Mesenchymal stem cell (in vitro differentiated cells and primary cell): Measurements from ENCODE around the gene PLXND1.
A peak's percentile ranks its signal among the peaks of the same experiment; 100 is the strongest.
"Not testable (repeated sequence)": the region's sequence is repeated elsewhere in the genome, so short reads cannot be mapped to it uniquely, and the experiment has no call there.

Source experiments
- DNase-seq: peaks from one replicate; pipeline ENCODE4 v3.0.0-alpha.2; 2013
- H2AFZ ChIP-seq: one replicate; pipeline ENCODE4 v1.6.1; 2013; ENCODE audit warnings: low read depth, mild to moderate bottlenecking, control low read depth, inconsistent platforms, low read length, moderate library complexity
- H2AK5ac ChIP-seq: 2 replicates; pipeline ENCODE4 v1.6.1; 2013; ENCODE audit warnings: low read length, moderate library complexity, mild to moderate bottlenecking, inconsistent platforms; ENCODE audit not compliant: severe bottlenecking
- H2BK120ac ChIP-seq: one replicate; pipeline ENCODE4 v1.6.1; 2013; ENCODE audit warnings: low read depth, mild to moderate bottlenecking, inconsistent platforms, low read length, moderate library complexity
- H2BK12ac ChIP-seq, 2 experiments: one replicate each; pipeline ENCODE4 v1.6.1; 2013; ENCODE audit warnings: inconsistent platforms in 2 of 2, low read length in 2 of 2, mild to moderate bottlenecking in 2 of 2, moderate library complexity in 2 of 2, control low read depth in 1 of 2
- H2BK15ac ChIP-seq: one replicate; pipeline ENCODE4 v1.6.1; 2013; ENCODE audit warnings: mild to moderate bottlenecking, low read depth, inconsistent platforms; ENCODE audit not compliant: poor library complexity, severe bottlenecking
- H2BK5ac ChIP-seq: 2 replicates; pipeline ENCODE4 v1.6.1; 2013; ENCODE audit warnings: low read depth, mild to moderate bottlenecking, low read length, control low read depth, inconsistent platforms; ENCODE audit not compliant: poor library complexity, severe bottlenecking
- H3K14ac ChIP-seq, 2 experiments: one replicate each; pipeline ENCODE4 v1.6.1; 2013; ENCODE audit warnings: inconsistent platforms in 2 of 2, low read length in 2 of 2, control low read depth in 1 of 2, mild to moderate bottlenecking in 1 of 2, moderate library complexity in 1 of 2
- H3K18ac ChIP-seq, 2 experiments: one replicate each; pipeline ENCODE4 v1.6.1; 2013; ENCODE audit warnings: inconsistent platforms in 2 of 2, low read length in 2 of 2, control low read depth in 1 of 2, low read depth in 1 of 2, mild to moderate bottlenecking in 1 of 2
- H3K23ac ChIP-seq, 2 experiments: one replicate each; pipeline ENCODE4 v1.6.1; 2013; ENCODE audit warnings: inconsistent platforms in 2 of 2, low read length in 2 of 2, mild to moderate bottlenecking in 2 of 2, moderate library complexity in 2 of 2, control low read depth in 1 of 2
- H3K27ac ChIP-seq: 2 replicates; pipeline ENCODE4 v1.5.1; 2013; ENCODE audit warnings: mild to moderate bottlenecking, moderate library complexity, low read length, control low read depth, inconsistent platforms; ENCODE audit not compliant: poor library complexity, severe bottlenecking
- H3K27me3 ChIP-seq, 2 experiments: 2 replicates each; pipeline versions ENCODE4 v1.6.1 to v1.7.0; 2013; ENCODE audit warnings: low read length in 2 of 2, mild to moderate bottlenecking in 2 of 2, moderate library complexity in 2 of 2, control low read depth in 1 of 2, inconsistent platforms in 1 of 2; ENCODE audit not compliant: control insufficient read depth in 1 of 2, insufficient read depth in 1 of 2
- H3K36me3 ChIP-seq, 2 experiments: 2 replicates each; pipeline versions ENCODE4 v1.6.1 to v1.7.0; 2013; ENCODE audit warnings: low read length in 2 of 2, control low read depth in 1 of 2, inconsistent platforms in 1 of 2, low read depth in 1 of 2, mild to moderate bottlenecking in 1 of 2; ENCODE audit not compliant: insufficient read depth in 2 of 2, control insufficient read depth in 1 of 2
- H3K4ac ChIP-seq, 2 experiments: one replicate each; pipeline ENCODE4 v1.6.1; 2013; ENCODE audit warnings: inconsistent platforms in 2 of 2, low read length in 2 of 2, mild to moderate bottlenecking in 2 of 2, moderate library complexity in 2 of 2, control low read depth in 1 of 2, low read depth in 1 of 2
- H3K4me1 ChIP-seq: 2 replicates; pipeline ENCODE4 v1.6.1; 2013; ENCODE audit warnings: low read depth, low read length, control low read depth; ENCODE audit not compliant: control insufficient read depth, insufficient read depth
- H3K4me2 ChIP-seq: 2 replicates; pipeline ENCODE4 v1.6.1; 2013; ENCODE audit warnings: low read length, mild to moderate bottlenecking, inconsistent platforms; ENCODE audit not compliant: poor library complexity, severe bottlenecking
- H3K4me3 ChIP-seq, 2 experiments: 2 replicates each; pipeline versions ENCODE4 v1.5.1 to v1.7.0; 2013; ENCODE audit warnings: low read length in 2 of 2, mild to moderate bottlenecking in 2 of 2, control low read depth in 1 of 2, low read depth in 1 of 2; ENCODE audit not compliant: insufficient read depth in 1 of 2
- H3K79me1 ChIP-seq: replicated peaks from 2 replicates; pipeline ENCODE4 v1.6.1; 2013; ENCODE audit warnings: mild to moderate bottlenecking, control low read depth, low read length, inconsistent platforms; ENCODE audit not compliant: poor library complexity, severe bottlenecking
- H3K9ac ChIP-seq: 2 replicates; pipeline ENCODE4 v1.7.0; 2013; ENCODE audit warnings: mild to moderate bottlenecking, low read length, moderate library complexity
- H3K9me3 ChIP-seq: 2 replicates; pipeline ENCODE4 v1.7.0; 2013; ENCODE audit warnings: mild to moderate bottlenecking, low read length; ENCODE audit not compliant: control insufficient read depth
- H4K8ac ChIP-seq: one replicate; pipeline ENCODE4 v1.6.1; 2013; ENCODE audit warnings: inconsistent platforms, mild to moderate bottlenecking, low read length, moderate library complexity
- H4K91ac ChIP-seq: one replicate; pipeline ENCODE4 v1.6.1; 2013; ENCODE audit warnings: mild to moderate bottlenecking, low read length, inconsistent platforms
- WGBS: methylation state at CpG from one replicate; pipeline ENCODE4 v1.1.7; 2013; ENCODE audit warnings: mixed read lengths; 5-methylcytosine and 5-hydroxymethylcytosine counted together

The PLXND1 gene

DNA sequence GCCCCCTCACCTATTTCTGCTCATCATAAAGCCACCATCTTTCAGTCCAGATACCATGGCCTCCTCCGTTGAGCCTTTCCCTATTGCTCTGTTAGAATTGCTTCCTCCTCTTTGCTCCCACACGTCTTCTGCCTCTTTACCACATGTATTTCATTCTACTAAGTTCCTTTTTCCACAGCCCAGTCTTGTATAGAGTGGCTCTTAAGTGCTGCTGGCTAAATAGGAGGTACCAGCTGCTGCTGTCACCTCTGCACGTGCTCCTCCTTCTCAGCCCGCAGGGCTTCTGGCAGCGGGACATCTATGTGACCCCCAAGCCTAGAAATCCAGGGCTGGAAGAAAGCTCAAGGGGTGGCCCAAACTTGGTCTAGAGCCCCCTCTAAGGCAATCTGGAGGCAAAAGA is 38.8 kb upstream of the PLXND1 start:
- no peak overlapping the region for H3K9ac ChIP-seq
- no peak overlapping the region for H3K23ac ChIP-seq
- H2BK5ac ChIP-seq: no peak overlapping the region
- peaks cover 5% of the 10 kb centered on the region for H3K4me1 ChIP-seq
- peaks cover 3% of the 10 kb centered on the region for H3K79me1 ChIP-seq
- WGBS: 95% methylated on average over 5 of the region's 5 CpGs
- DNase-seq: no peak
- no peak overlapping the region for H2AK5ac ChIP-seq
- H3K4ac ChIP-seq: no peak overlapping the region
- no peak overlapping the region for H3K4me2 ChIP-seq
- no peak overlapping the region for H2AFZ ChIP-seq
- no peak overlapping the region for H4K91ac ChIP-seq
- H3K14ac ChIP-seq: no peak overlapping the region
- H3K18ac ChIP-seq: no peak overlapping the region
- no peaks in the 10 kb centered on the region for H3K9me3 ChIP-seq
- H3K36me3 ChIP-seq: no peaks in the 10 kb centered on the region
- no peaks in the 10 kb centered on the region for H3K27me3 ChIP-seq
- no peak overlapping the region for H3K27ac ChIP-seq
- no peak overlapping the region for H2BK12ac ChIP-seq
- no peak overlapping the region for H2BK15ac ChIP-seq
- no peak overlapping the region for H4K8ac ChIP-seq
- no peak overlapping the region for H2BK120ac ChIP-seq
- H3K4me3 ChIP-seq: no peak overlapping the region

DNA sequence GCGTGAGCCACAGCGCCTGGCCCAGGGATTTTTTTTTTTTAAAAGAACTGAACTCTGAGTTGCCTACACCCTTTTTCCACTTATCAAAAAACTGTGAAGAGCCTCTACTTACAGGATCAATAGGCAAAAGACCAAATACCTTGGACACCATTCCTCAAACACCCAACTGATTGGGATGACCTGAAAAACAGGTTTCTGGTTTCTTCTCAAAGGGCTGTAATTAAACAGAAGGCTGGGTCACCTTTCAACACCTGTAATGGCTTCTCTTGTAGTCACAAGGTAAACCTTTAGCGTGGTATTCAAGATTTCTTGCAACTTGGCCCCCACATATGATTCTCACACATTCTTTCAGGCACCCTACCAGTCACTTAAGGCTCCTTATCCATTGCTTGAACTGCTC is 38.4 kb upstream of the PLXND1 start:
- Histone ChIP-seq H4K8ac (no peak overlapping the region), H4K91ac (no peak overlapping the region), H3K9me3 (no peaks in the 10 kb centered on the region), H3K23ac (no peak overlapping the region), H2BK15ac (no peak overlapping the region), H3K27me3 (no peaks in the 10 kb centered on the region), H2AK5ac (no peak overlapping the region), H3K27ac (no peak overlapping the region), H3K4me3 (no peak overlapping the region), H2BK120ac (no peak overlapping the region), H3K18ac (no peak overlapping the region), H3K4me2 (no peak overlapping the region), H2BK12ac (no peak overlapping the region), H2AFZ (no peak overlapping the region), H3K79me1 (peaks cover 3% of the 10 kb centered on the region), H2BK5ac (no peak overlapping the region), H3K9ac (no peak overlapping the region), H3K36me3 (no peaks in the 10 kb centered on the region), H3K4ac (no peak overlapping the region), H3K14ac (no peak overlapping the region), H3K4me1 (peaks cover 5% of the 10 kb centered on the region)
- DNase-seq: no peak
- 83% methylated on average over 3 of the region's 3 CpGs for WGBS

DNA sequence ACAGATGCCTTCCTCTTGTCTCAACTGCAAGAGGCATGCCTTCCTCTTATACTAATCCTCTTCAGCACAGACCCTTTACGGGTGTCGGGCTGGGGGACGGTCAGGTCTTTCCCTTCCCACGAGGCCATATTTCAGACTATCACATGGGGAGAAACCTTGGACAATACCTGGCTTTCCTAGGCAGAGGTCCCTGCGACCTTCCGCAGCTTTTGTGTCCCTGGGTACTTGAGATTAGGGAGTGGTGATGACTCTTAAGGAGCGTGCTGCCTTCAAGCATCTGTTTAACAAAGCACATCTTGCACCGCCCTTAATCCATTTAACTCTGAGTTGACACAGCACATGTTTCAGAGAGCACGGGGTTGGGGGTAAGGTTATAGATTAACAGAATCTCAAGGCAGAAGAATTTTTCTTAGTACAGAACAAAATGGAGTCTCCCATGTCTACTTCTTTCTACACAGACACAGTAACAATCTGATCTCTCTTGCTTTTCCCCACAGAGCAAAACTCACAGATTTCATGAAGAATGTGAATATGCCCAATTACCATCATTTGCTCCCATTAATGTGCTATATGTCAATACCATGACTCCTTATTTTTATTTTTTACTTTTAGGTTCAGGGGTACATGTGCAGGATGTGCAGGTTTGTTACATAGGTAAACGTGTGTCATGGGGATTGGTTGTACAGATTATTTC is 35.2 kb upstream of the PLXND1 start:
- H4K91ac ChIP-seq, H2BK120ac ChIP-seq: not testable (repeated sequence)
- WGBS: no CpG with 5 or more reads among the region's 10 CpGs

DNA sequence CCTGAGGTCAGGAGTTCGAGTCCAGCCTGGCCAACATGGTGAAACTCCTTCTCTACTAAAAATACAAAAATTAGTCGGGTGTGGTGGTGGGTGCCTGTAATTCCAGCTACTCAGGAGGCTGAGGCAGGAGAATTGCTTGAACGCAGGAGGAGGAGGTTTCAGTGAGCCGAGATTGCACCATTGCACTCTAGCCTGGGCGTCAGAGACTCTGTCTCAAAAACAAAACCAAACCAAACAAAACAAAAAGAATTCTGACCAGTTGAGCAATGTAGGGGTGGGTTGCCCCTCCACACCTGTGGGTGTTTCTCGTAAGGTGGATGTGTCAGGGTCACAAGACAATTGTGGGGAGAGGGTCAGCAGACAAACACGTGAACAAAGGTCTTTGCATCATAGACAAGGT is 34.5 kb upstream of the PLXND1 start:
- H3K27me3 ChIP-seq, H4K8ac ChIP-seq, H2BK120ac ChIP-seq, H3K9me3 ChIP-seq, H2BK5ac ChIP-seq, H3K18ac ChIP-seq, DNase-seq, H3K14ac ChIP-seq, H3K27ac ChIP-seq, H3K79me1 ChIP-seq, H3K4me3 ChIP-seq, H3K36me3 ChIP-seq, H3K9ac ChIP-seq, H3K4me1 ChIP-seq, H2BK15ac ChIP-seq, H2AFZ ChIP-seq, H4K91ac ChIP-seq, H3K4ac ChIP-seq, H3K23ac ChIP-seq, H2BK12ac ChIP-seq, H3K4me2 ChIP-seq: not testable (repeated sequence)
- no CpG with 5 or more reads among the region's 7 CpGs for WGBS
- peak overlapping the region; percentile 66 for H2AK5ac ChIP-seq

More for the DNA sequence above, 35.2 kb upstream of the PLXND1 start:
- not testable (repeated sequence) for H3K4ac ChIP-seq, H3K4me3 ChIP-seq, H2AFZ ChIP-seq, H3K27me3 ChIP-seq, H2BK15ac ChIP-seq, H3K9me3 ChIP-seq, H2AK5ac ChIP-seq, H3K4me2 ChIP-seq, H3K4me1 ChIP-seq, H3K9ac ChIP-seq, H2BK12ac ChIP-seq, DNase-seq, H3K18ac ChIP-seq, H3K23ac ChIP-seq, H3K79me1 ChIP-seq, H3K14ac ChIP-seq, H3K36me3 ChIP-seq, H2BK5ac ChIP-seq, H4K8ac ChIP-seq
- H3K27ac ChIP-seq: peak overlapping the region; percentile 10
